Activated naive CD8-positive, alpha-beta T cell (primary cell): ENCODE measurements around the gene RHBG.

Experiments used
- H3K27ac Mint-ChIP-seq: one replicate; pipeline ENCODE4 v1.8.0; 2021; ENCODE audit warnings: mixed read lengths
- H3K27me3 Mint-ChIP-seq: one replicate; pipeline ENCODE4 v1.8.0; 2021; ENCODE audit warnings: mixed read lengths
- H3K36me3 Mint-ChIP-seq: one replicate; pipeline ENCODE4 v1.8.0; 2021; ENCODE audit warnings: mixed read lengths
- H3K4me1 Mint-ChIP-seq: one replicate; pipeline ENCODE4 v1.8.0; 2021; ENCODE audit warnings: low read depth, mixed read lengths
- H3K4me3 Mint-ChIP-seq: one replicate; pipeline ENCODE4 v1.8.0; 2021; ENCODE audit warnings: mild to moderate bottlenecking, mixed read lengths
- H3K9me3 Mint-ChIP-seq: one replicate; pipeline ENCODE4 v1.8.0; 2021; ENCODE audit warnings: low read depth, mixed read lengths

Gene RHBG

DNA sequence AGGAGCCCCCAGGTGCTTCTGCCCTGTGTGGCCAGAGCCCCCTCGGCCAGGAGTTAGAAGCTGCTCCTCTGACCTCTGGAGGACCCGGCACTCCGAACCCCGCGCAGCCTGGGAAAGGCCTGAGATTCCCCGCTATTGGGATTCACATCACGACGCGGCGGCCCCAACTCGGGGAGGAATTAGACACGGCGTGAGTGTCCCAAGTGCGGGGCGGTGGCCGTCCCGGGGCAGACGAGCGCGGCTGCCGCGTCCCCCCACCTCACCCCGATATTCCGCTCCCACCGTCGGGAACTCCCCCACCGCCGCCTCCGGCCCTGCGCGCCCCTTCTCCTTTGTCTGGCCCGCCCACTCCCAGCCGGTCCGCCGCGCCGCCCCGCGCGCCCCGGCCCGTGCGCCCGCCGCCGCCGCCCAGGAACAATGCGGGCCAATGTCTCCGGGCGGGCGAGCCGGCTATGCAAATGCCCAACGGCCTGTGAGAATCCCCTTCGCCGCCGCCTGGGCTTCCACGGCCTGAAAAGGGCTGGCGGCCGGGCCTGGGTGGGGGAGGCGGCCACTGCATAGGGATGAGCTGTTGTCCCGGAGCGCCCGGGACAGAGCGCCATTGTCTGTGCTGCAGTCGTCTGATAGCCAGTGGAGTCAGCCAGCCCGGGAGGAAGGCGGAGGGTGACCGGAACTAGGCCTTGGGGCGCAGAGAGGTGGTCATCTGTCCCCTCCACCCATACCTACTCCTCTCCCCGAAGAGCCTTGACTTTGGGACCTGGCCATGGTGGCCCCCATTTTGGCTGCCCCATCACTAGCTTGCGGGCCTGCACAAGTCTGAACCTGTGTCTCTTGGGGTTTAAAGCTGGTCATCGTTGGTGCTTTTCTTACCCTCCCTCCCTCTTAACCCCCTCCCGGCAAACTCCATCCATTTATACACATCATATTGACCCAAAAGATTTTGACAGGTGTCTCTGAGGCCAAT, 19.4 kb downstream of the RHBG start:
- no peak overlapping the region for H3K4me3 Mint-ChIP-seq
- peaks cover 4% of the 10 kb centered on the region for H3K4me1 Mint-ChIP-seq
- H3K27me3 Mint-ChIP-seq, result peaks cover 19% of the 10 kb centered on the region
- no peak overlapping the region for H3K27ac Mint-ChIP-seq
- H3K36me3 Mint-ChIP-seq, result peaks cover 2% of the 10 kb centered on the region
- no peaks in the 10 kb centered on the region for H3K9me3 Mint-ChIP-seq

DNA sequence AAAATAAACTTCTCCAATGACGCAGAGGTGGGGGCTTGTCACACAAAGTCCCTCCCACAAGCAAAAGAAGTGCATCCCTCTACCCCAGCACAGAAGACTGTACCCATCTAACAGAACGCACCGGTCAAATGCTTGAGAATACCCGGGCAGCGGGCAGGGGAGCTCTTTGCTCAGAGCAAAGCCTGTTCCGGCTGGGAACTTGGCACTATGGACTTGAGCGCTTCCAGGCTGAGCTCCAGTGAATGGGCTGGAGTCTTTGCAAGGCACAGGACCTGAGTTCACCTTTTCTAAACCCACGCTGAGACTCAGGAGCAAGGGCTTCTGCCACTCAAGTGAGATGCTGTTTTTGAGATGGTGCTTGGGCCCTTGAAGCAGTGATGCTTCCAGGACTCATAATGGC, 20.3 kb downstream of the RHBG start:
- Mint-ChIP-seq H3K27me3 (peaks cover 19% of the 10 kb centered on the region), H3K4me1 (peaks cover 4% of the 10 kb centered on the region), H3K4me3 (no peak overlapping the region), H3K9me3 (no peaks in the 10 kb centered on the region), H3K27ac (no peak overlapping the region), H3K36me3 (peaks cover 2% of the 10 kb centered on the region)

DNA sequence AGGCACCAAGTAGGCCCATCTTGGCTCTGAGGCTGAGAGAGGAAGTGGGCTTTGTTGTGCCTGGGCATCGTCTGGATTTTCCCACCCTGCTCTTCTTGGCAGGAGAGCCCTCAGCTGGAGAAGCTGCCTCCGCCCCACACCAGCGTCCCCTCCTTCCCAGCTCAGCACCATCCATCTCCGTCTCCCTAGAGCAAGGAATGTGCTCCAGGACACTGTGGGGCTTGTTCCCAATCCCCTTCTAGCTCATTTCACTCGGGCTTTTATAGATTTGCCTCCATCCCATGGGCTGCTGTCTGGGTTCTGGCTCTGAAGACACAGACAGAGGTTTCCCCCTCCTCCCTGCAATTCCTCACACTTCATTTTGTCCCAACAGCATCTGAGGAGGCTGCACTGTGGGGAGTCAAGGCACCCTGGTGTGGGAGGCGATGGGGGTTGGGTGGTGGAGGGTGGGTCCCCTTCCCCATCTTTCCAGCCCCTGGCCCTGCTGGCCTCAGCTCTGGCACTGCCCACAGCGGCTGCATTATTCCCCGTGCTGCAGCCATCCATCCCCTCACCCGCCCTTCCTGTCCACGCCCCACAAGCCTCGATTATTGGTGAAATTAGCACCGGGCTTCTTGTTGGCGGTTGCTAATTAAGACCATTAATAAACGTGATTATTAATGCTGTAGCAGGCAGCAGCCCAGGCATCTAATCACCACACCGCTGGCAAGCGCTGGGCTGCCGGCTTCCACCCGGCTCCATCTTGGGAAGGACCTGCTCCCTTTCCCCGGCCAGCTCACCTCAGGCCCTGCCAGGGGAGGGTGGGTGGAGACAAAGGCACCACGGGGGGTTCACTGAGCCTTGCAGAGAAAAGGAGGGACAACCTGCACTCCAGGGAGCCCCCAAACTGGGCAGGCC, 21.7 kb downstream of the RHBG start:
- Mint-ChIP-seq H3K4me3 (no peak overlapping the region), H3K27ac (no peak overlapping the region), H3K36me3 (peaks cover 2% of the 10 kb centered on the region), H3K27me3 (peaks cover 18% of the 10 kb centered on the region), H3K4me1 (peaks cover 3% of the 10 kb centered on the region), H3K9me3 (no peaks in the 10 kb centered on the region)

DNA sequence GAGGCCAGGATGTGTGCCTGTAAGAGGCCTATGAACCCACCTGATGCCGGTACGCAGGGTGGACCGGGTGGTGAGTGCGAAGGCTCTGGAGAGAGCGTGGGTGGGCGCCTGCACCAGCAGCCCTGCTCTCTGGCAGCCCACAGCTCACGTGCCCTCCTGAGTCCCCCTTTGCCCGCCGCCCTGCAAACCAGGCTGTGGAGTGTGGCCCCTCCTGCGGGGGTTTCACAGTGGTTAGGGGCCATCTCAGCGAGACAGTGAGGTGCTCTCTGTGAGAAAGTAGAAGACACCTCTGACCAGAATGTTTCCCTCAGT, 22.3 kb downstream of the RHBG start:
- peaks cover 2% of the 10 kb centered on the region for H3K36me3 Mint-ChIP-seq
- H3K27ac Mint-ChIP-seq, result no peak overlapping the region
- no peaks in the 10 kb centered on the region for H3K9me3 Mint-ChIP-seq
- no peak overlapping the region for H3K4me3 Mint-ChIP-seq
- H3K27me3 Mint-ChIP-seq, result peaks cover 18% of the 10 kb centered on the region
- no peaks in the 10 kb centered on the region for H3K4me1 Mint-ChIP-seq

DNA sequence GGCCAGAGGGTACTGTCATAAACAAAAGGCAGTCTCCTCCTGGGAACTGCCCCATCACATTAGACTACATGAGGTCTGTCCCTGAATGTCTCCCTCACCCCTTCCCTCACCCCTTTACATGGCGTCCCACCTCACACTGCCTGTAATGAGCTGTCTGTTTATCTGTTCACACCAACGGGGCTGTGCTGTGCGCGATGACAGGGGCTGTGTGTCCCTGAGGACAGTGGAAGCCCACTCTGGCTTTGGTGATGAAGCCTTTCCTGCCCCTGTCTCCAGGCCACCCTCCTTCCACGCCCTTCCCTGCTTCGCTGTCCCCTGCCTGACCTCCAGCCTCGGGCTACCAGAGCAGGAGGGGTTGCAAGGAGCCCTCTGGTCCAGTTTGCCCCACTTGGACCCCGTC, 22.7 kb downstream of the RHBG start:
- Mint-ChIP-seq H3K27ac (no peak overlapping the region), H3K9me3 (no peaks in the 10 kb centered on the region), H3K4me3 (no peak overlapping the region), H3K4me1 (no peaks in the 10 kb centered on the region), H3K36me3 (peaks cover 2% of the 10 kb centered on the region), H3K27me3 (peaks cover 18% of the 10 kb centered on the region)

DNA sequence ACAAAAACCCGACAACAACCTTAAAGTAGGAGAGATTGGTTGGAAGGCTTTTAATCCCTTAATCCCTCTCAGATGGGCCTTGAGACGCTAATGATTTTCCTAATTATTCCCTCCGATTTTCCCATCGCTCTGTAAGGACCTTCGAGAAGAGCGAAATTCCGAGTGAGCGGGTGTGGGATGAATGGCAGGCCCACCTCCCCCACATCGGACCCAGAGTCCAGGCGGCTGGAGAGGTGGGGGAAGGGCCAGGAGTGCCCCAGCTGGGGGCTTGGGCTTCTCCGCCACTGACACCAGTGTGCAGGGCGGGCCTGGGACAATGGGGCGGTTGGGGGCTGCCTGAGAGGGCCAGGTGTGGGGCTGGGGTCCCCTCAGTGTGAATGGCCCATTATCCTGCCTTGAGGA, 23.4 kb downstream of the RHBG start:
- H3K27ac Mint-ChIP-seq, result no peak overlapping the region
- H3K4me3 Mint-ChIP-seq, result no peak overlapping the region
- peaks cover 2% of the 10 kb centered on the region for H3K36me3 Mint-ChIP-seq
- H3K4me1 Mint-ChIP-seq, result no peaks in the 10 kb centered on the region
- peaks cover 16% of the 10 kb centered on the region for H3K27me3 Mint-ChIP-seq
- H3K9me3 Mint-ChIP-seq, result no peaks in the 10 kb centered on the region

DNA sequence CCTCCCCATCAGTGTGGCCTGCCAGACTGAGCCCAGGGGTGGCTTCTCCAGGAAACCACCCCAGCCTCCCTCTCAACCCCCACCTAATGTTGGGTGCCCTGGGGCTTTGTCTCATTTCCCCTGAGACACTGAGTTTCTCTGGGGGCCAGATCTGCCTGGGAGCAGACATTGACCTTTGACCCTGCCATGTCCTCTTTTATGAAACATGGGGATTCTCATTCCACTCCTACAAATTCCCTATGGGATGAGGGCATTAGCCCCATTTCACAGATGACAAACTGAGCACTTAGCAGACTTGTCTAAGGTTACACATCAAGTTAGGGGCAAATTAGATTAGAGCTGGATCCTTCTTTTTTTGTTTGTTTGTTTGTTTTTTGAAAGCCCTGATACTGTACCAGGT, 24.1 kb downstream of the RHBG start:
- Mint-ChIP-seq H3K4me1 (no peaks in the 10 kb centered on the region), H3K36me3 (peaks cover 2% of the 10 kb centered on the region), H3K4me3 (no peak overlapping the region), H3K27ac (no peak overlapping the region), H3K9me3 (no peaks in the 10 kb centered on the region), H3K27me3 (peaks cover 13% of the 10 kb centered on the region)

DNA sequence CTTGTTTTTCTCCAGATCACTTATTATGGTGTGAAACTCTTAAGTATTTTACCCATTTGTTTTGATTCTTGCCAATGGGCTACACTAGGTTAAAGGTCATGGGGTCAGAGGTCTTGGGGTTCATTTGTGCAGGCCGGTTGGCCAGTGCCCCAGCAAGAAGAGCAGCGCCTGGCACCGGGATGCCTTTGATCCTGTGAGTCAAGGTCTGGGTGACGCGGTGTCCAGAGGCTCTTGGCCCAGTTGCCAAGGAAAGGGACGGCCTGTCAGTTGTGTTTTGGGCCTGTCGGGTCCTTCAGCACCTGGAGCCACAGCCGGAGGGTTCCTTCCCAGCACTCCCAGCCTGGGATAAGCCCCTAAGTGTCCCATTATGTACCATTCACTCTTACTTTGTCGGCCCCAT, 25.1 kb downstream of the RHBG start:
- Mint-ChIP-seq H3K9me3 (no peaks in the 10 kb centered on the region), H3K27ac (no peak overlapping the region), H3K27me3 (peaks cover 9% of the 10 kb centered on the region), H3K36me3 (peaks cover 2% of the 10 kb centered on the region), H3K4me1 (no peaks in the 10 kb centered on the region), H3K4me3 (no peak overlapping the region)

DNA sequence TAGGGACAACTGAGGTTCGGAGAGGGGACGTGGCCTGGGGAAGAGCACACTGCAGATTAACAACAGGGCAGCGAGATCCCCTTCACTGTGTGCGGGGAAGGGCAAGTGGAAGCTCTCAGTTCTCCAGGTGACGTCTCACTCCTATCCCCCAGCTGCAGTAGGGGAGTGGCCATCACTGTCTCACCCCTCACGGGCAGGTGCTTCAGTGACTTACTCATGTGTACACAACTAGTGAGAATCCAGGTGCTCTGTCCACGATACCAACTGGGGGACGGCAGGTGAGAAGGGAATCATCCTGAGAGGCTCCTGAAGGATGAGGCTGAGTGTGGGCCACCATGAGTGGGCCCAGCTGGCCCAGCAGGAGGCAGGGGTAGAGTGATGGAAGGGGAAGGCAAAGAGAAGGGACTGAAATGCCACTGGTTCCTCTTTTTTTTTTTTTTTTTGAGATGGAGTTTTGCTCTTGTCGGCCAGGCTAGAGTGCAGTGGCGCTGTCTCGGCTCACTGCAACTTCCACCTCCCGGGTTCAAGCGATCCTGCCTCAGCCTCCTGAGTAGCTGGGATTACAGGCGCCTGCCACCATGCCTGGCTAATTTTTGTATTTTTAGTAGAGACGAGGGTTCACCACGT, 25.9 kb downstream of the RHBG start:
- H3K36me3 Mint-ChIP-seq, result peaks cover 2% of the 10 kb centered on the region
- peaks cover 4% of the 10 kb centered on the region for H3K27me3 Mint-ChIP-seq
- no peak overlapping the region for H3K27ac Mint-ChIP-seq
- H3K9me3 Mint-ChIP-seq, result no peaks in the 10 kb centered on the region
- H3K4me1 Mint-ChIP-seq, result no peaks in the 10 kb centered on the region
- no peak overlapping the region for H3K4me3 Mint-ChIP-seq

DNA sequence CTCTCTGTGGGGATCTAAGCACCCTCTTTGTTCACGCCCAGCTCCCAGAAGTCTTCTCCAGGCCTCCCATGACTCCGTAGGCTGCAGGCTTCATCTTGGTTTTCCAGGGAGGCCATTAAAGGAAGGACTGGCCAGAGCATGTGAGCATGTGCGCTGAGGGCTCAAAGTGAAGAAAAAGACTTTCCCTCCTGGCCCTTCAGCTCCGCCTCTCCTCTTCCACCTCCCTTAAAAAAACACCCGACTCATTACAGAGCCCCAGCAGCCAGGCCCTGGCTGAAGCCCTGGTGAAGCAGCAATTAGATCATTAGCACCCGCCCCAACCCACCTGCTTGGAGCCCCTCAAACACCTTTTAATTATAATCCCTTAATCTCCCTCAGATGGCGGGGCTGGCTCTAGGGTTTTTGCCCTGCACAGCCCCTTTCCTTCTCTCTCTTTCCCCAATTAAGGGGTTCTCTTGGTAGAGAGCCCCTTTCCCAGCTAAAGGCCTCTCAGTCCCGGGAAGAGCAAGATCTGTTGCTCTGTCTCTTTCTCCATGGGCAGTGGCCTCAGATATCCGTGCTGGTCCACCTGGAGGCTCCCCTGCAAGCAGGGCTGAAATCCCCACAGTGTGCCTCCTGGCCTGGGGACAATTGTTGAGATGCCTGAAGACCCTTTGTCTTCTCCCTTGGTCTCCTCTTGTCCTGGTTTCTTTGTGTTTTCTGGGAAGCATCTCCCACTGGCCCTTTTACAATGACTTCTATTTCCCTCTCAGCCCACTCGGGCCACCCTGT, 30.5 kb downstream of the RHBG start:
- Mint-ChIP-seq H3K4me1 (no peaks in the 10 kb centered on the region), H3K9me3 (no peaks in the 10 kb centered on the region), H3K27ac (no peak overlapping the region), H3K4me3 (no peak overlapping the region), H3K36me3 (no peaks in the 10 kb centered on the region), H3K27me3 (no peaks in the 10 kb centered on the region)

DNA sequence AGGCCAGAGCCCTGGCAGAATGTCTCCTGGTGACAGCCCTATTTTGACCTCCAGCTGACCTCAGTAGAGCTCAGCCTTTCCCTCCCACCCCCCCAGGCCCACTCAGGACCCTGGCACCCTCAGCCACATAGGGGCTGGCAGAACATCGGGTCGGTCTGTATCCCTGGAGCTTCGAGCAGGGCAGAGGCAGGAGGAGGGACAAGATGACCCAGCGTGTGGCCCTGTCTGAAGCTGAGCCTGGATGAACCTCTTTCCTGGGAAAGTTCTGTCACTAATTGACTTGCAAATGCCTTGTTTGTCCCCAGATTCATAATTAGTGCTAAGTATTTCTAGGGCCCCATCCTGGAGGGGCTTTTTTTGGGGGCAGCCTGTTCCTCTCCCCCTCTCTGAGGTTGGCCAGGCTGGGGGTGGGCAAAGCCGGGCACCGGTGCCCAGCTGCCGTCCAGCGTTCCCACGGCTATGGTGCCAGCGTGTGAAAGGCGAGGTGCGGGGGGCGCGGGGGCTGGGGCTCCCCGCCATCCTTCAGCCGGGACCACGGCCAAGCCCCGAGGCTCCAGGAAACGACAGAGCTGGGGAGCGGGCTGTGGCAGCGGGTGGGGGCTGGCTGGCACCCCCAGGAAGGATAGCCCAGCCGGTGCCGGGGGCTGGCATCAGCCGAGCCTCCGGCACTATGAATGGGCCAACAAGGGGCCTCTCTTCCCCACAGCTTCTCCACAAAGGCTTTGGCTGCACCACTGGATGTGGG, 31.4 kb downstream of the RHBG start:
- no peak overlapping the region for H3K27ac Mint-ChIP-seq
- H3K36me3 Mint-ChIP-seq, result no peaks in the 10 kb centered on the region
- no peaks in the 10 kb centered on the region for H3K4me1 Mint-ChIP-seq
- no peaks in the 10 kb centered on the region for H3K9me3 Mint-ChIP-seq
- H3K4me3 Mint-ChIP-seq, result no peak overlapping the region
- H3K27me3 Mint-ChIP-seq, result no peaks in the 10 kb centered on the region

DNA sequence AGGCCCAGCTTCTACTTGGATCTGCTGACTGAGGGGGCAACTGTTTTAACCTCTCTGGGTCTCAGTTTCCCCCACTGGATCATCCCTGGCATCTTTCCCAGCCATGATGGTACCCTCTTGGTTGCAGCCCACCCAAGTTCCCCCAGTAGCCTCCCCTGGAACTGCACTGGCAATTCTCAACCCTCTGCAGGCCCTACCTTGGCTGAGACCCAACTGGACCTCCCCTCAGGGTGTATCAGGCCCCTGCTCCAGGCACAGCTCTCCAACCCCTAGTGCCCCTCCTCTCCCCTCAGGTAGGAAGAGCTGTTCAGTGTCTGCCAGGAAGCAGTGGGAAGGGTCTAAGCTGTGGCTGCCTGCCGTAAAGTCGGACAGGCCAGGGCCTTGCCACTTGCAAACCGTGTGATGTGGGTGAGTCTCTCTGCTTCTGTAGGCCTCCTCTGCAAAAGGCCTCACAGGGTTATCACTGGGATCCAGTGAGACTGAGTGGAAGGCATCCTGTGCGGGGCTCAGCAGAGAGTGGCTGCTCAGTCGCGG, 32.1 kb downstream of the RHBG start:
- Mint-ChIP-seq H3K27me3 (peaks cover 2% of the 10 kb centered on the region), H3K36me3 (no peaks in the 10 kb centered on the region), H3K27ac (no peak overlapping the region), H3K9me3 (no peaks in the 10 kb centered on the region), H3K4me1 (no peaks in the 10 kb centered on the region), H3K4me3 (no peak overlapping the region)

DNA sequence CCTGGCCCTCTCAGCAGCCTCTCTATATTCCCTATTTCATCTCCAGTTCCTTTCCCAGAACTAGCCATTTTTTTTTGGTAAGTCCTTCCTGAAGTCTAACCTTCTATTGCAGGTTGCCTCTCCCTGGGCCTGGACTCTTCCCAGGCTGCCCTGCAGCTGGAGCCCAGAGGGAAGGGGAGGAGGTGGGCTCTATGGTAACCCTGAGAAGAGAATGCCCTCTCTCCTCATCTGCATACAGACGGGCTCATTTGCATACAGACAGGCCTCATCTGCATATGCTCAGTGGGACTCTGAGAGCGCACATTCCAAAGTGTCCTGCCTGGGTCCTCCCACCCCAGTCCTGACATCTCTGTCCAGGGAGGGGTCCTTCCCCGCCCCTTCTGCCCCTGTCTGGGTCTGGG, 32.7 kb downstream of the RHBG start:
- Mint-ChIP-seq H3K27me3 (peaks cover 4% of the 10 kb centered on the region), H3K9me3 (no peaks in the 10 kb centered on the region), H3K36me3 (no peaks in the 10 kb centered on the region), H3K4me1 (no peaks in the 10 kb centered on the region), H3K27ac (no peak overlapping the region), H3K4me3 (no peak overlapping the region)
